Neural crest cell (in vitro differentiated cells): ENCODE measurements around the gene SPOPL. TPM values are rescaled to one million over a fixed set of nuclear protein-coding genes. Genes with fewer than 3 reads are reported as not detected.

Experiments used
- DNase-seq: peaks from one replicate; pipeline ENCODE4 v3.0.0; 2021; ENCODE audit warnings: low read depth, mixed read lengths, low spot score
- H3K27ac Mint-ChIP-seq: one replicate; pipeline ENCODE4 v1.8.0; 2021; ENCODE audit warnings: mild to moderate bottlenecking, mixed read lengths; ENCODE audit not compliant: unreplicated experiment
- H3K27me3 Mint-ChIP-seq: 2 replicates; pipeline ENCODE4 v1.8.0; 2021; ENCODE audit warnings: low read depth, mild to moderate bottlenecking, mixed read lengths
- H3K36me3 Mint-ChIP-seq: 2 replicates; pipeline ENCODE4 v1.8.0; 2021; ENCODE audit warnings: low read depth, mild to moderate bottlenecking, mixed read lengths
- H3K4me1 Mint-ChIP-seq: 2 replicates; pipeline ENCODE4 v1.8.0; 2021; ENCODE audit warnings: mixed read lengths
- H3K4me3 Mint-ChIP-seq: one replicate; pipeline ENCODE4 v1.8.0; 2021; ENCODE audit warnings: mild to moderate bottlenecking, mixed read lengths
- H3K9me3 Mint-ChIP-seq: 2 replicates; pipeline ENCODE4 v1.8.0; 2021; ENCODE audit warnings: mixed read lengths
- total RNA-seq: library from RNA; stranded (reverse); gene quantifications from 2 replicates; pipeline ENCODE4 v1.2.1, GENCODE V29; 2021
- TF ChIP-seq, protein P1 (sequence below): fragments of 200-600 bp; sonication (generic); conservative IDR thresholded peaks from 2 replicates; pipeline ENCODE4 v1.5.0; 2021; ENCODE audit warnings: antibody characterized with exemption, mild to moderate bottlenecking

SPOPL gene
- total RNA-seq, 1 donor from 2014 or later: 18.0 TPM

DNA sequence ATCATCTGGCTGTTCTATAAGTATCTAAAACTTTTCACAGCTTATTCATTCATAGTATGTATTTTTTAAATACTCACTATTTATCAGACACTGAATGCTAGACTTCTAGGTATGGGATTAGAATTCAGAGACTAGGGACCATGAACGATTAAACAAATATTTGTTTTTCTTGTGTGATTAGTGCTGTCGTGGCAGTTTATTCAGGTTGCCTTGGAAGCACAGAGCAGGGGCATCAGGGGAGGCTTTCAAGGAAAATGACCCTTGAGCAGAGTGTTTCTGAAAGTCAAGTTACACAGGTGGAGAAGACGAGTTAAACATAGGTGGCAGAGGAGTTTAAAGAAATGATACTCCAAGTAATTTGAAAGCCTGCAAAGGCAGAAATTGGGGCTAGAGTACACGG is 5.7 kb downstream of the SPOPL start:
- Mint-ChIP-seq H3K4me3 (no peak overlapping the region), H3K9me3 (no peaks in the 10 kb centered on the region), H3K27me3 (no peaks in the 10 kb centered on the region), H3K36me3 (no peaks in the 10 kb centered on the region), H3K27ac (no peak overlapping the region), H3K4me1 (peaks cover 39% of the 10 kb centered on the region)
- TF ChIP-seq, protein P1, sequence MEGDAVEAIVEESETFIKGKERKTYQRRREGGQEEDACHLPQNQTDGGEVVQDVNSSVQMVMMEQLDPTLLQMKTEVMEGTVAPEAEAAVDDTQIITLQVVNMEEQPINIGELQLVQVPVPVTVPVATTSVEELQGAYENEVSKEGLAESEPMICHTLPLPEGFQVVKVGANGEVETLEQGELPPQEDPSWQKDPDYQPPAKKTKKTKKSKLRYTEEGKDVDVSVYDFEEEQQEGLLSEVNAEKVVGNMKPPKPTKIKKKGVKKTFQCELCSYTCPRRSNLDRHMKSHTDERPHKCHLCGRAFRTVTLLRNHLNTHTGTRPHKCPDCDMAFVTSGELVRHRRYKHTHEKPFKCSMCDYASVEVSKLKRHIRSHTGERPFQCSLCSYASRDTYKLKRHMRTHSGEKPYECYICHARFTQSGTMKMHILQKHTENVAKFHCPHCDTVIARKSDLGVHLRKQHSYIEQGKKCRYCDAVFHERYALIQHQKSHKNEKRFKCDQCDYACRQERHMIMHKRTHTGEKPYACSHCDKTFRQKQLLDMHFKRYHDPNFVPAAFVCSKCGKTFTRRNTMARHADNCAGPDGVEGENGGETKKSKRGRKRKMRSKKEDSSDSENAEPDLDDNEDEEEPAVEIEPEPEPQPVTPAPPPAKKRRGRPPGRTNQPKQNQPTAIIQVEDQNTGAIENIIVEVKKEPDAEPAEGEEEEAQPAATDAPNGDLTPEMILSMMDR: no peak
- DNase-seq: no peak

DNA sequence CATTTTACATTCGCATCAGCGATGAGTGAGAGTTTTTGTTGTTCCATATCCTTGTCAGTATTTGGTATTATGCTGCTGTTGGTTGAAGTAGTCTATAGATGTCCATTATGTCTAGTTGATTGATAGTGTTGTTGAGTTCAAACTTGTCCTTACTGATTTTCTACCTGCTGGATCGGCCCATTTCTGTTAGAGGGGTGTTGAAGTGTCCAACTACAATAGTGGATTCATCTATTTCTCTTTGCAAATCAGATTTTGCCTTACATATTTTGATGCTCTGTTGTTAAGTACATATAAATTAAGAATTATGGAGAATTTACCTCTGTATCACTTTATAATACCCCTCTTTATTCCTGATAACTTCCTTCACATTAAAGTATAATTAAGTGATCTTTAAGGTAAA is 8.7 kb downstream of the SPOPL start:
- no peak overlapping the region for H3K27ac Mint-ChIP-seq
- H3K36me3 Mint-ChIP-seq: peaks cover 4% of the 10 kb centered on the region
- H3K4me3 Mint-ChIP-seq: no peak overlapping the region
- no peak for DNase-seq
- no peaks in the 10 kb centered on the region for H3K27me3 Mint-ChIP-seq
- H3K4me1 Mint-ChIP-seq: peaks cover 21% of the 10 kb centered on the region
- TF ChIP-seq, protein P1: no peak
- peaks cover 4% of the 10 kb centered on the region for H3K9me3 Mint-ChIP-seq

DNA sequence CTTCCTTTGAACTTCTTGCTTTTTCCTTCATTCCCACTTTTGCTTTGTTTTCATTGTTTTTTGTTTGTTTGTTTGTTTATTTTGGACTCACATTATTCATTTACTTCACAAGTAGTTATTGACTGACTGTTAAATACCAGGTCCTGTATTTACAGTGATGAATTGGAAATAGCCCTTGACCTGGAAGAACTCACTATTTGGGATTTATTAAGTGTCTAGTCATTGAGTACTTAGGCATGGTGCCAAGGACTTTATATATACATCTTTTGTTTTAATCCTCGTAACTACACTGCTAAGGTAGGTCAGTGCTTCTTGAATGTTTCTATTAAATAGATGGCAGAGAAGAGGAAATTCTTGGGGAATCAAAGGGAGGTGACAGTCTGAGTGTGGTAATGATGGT is 11.1 kb downstream of the SPOPL start:
- TF ChIP-seq, protein P1: no peak
- DNase-seq: no peak
- H3K36me3 Mint-ChIP-seq: peaks cover 4% of the 10 kb centered on the region
- H3K9me3 Mint-ChIP-seq: peaks cover 4% of the 10 kb centered on the region
- peaks cover 21% of the 10 kb centered on the region for H3K4me1 Mint-ChIP-seq
- no peak overlapping the region for H3K4me3 Mint-ChIP-seq
- no peaks in the 10 kb centered on the region for H3K27me3 Mint-ChIP-seq
- H3K27ac Mint-ChIP-seq: no peak overlapping the region

DNA sequence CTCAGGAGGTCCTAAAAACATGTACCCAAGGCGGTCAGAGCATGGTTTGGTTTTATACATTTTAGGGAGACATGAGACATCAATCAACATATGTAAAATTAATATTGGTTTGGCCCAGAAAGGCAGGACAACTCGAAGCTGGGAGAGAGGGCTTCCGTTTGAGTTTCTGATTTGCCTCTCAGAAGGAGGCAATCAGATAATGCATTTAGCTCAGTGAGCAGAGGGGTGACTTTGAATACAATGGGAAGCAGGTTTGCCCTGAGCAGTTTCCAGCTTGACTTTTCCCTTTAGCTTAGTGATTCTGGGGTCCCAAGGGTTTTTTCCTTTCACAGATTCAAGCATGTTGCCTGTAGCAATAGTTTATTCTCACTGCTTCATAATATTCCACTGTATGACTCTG is 12.6 kb downstream of the SPOPL start:
- no peak for DNase-seq
- Mint-ChIP-seq H3K36me3 (peaks cover 4% of the 10 kb centered on the region), H3K9me3 (peaks cover 4% of the 10 kb centered on the region)

DNA sequence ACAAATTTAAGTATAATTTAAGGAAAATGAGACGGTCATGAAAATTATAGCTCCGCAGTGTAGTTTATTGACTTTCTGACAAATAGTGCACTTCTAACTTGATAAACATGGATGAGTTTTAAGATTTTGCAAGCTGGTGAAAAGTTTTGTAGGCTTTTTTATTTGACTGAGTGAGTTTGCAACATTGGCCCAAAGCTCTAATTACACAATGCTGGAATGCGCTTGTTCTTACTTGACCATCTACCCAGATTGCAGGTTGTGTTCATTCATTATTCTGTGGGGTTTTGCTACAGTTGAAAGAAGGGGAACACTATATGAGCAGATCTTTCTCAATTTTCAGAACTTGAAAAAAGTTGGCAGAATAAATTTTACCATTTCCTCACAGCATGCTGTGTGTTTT is 13.5 kb downstream of the SPOPL start:
- Mint-ChIP-seq H3K9me3 (peaks cover 4% of the 10 kb centered on the region), H3K36me3 (peaks cover 4% of the 10 kb centered on the region), H3K4me3 (no peak overlapping the region), H3K27ac (no peak overlapping the region), H3K4me1 (peaks cover 14% of the 10 kb centered on the region), H3K27me3 (no peaks in the 10 kb centered on the region)
- TF ChIP-seq, protein P1: no peak
- no peak for DNase-seq

More for the DNA sequence above, 12.6 kb downstream of the SPOPL start:
- TF ChIP-seq, protein P1: no peak
- Mint-ChIP-seq H3K27ac (no peak overlapping the region), H3K4me3 (no peak overlapping the region), H3K27me3 (no peaks in the 10 kb centered on the region), H3K4me1 (peaks cover 21% of the 10 kb centered on the region)
